GM18909 (cell line): ENCODE results near the gene DOCK2.

ENCODE experiments used
- ATAC-seq: cut with Tn5 transposase; IDR thresholded peaks from one replicate; pipeline ENCODE4 v1.9.1; 2021; ENCODE audit warnings: mild to moderate bottlenecking; ENCODE audit not compliant: unreplicated experiment, poor library complexity

DOCK2 gene

DNA sequence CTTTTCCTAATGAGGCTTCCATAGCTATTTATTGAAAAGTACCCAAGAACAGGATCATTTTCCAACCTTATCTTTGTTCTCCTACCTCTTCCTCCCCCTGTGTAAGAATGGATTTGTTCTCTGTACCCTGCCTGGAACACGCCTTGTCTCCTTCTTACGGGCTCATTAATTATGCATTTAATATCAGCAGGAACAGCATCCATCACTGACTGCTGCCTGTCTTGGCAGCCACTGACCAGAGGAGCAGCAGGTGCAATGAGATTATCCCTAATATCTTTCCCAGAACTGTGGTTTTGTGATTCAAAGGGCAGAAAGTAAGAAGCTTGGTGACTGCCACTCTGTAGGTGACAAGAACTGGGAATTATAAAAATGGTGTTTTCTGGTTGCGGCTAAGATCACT, 362.5 kb downstream of the DOCK2 start:
- no peak for ATAC-seq

- ATAC-seq, result no peak
These were observed 363.1 kb downstream of the DOCK2 start for GRCh38 chr5:170000155-170000554.

DNA sequence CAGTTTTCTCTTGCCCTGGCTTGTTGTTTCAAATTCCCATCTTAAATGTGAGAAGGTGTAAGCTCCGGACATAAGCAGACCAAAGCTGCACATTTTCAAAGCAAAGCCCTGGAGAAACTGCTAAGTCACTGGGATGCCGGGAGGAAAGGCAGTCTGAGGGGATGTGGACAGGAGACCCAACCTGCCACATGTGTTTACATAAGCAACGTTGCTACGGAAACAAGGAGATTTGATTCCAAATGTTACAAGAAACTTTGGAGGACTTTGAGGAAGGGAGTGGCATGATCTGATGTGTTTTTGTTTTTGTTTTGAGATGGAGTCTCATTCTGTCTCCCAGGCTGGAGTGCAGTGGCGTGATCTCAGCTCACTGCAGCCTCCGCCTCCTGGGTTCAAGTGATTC, 368.9 kb downstream of the DOCK2 start:
- no peak for ATAC-seq

DNA sequence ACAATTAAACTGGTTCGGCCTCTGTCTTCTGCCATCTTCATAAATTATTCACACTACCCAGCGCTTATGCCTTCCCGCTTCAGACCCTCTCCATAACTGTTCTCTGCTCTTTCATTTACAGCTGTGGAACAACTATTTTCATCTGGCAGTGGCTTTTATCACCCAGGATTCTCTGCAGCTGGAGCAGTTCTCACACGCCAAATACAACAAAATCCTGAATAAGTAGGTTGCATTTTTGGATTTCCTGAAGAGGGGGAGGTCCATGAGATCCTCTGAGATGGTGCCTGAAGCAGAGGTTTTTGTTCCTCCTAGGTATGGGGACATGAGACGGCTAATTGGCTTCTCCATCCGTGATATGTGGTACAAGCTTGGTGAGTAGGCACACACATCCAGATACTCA, 371.3 kb downstream of the DOCK2 start:
- ATAC-seq, result no peak

DNA sequence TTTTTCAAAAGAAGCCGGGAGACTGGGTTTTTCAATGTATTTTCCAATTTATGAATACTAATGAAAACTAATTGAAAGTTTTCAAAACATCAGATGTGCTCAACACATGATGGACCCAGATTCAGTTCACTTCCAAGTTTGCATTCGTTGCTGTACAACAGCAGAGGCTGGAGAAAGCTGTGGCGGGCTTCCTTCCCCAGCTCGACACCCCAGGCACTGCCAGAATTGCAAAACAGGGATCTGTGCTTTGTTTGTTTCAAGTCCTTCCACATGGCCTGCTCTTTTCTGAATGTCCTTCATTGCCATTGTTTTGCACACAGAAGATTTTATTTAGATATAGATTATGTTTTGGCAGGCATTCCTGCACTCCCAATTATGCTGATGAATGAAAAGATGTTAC, 373.5 kb downstream of the DOCK2 start:
- no peak for ATAC-seq

DNA sequence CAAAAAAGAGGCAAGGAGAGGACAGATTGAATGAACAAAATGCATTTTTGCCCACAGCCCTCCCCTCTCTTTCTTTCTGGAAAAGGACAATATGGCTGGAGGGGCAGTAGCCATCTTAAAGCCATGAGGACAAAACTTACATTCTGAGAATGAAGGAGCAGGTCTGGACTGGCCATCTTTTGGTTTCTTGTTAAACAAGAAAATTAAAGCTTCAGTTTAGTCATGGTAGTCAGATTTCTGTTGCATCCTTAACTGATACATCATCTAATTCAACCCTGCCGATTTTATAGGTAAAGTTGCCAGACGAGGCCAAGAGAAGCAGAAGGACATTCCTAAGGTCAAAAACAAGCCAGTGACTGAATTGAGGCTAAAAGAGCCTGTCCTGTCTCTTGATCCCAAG, 374.7 kb downstream of the DOCK2 start:
- no peak for ATAC-seq

DNA sequence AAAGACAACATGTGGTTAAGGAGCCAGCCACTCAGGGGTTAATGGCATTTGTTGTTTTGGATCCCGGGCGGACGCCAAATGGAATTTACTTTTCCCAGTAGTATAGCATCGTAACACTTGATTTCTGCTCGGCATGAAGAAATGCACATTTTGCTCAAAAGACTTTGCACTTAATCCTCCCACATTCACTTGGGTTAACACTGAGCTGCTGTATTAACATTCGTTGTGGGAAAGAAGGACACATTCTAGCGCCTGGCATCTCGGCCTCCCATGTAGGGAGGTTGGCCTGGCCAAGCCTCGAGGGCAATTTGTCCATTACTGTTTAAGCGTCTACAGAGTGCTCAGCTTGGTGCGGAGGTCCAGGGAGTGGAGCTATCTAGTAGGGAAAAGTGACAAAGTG, 375.5 kb downstream of the DOCK2 start:
- no peak for ATAC-seq

GRCh38 chr5:170020423-170020822, 383.3 kb downstream of the DOCK2 start:
- no peak for ATAC-seq

- ATAC-seq, result no peak
These were observed 384.4 kb downstream of the DOCK2 start for GRCh38 chr5:170021506-170021905.

- ATAC-seq, result no peak
These were observed 388.8 kb downstream of the DOCK2 start for GRCh38 chr5:170025853-170026252.

- no peak for ATAC-seq
These were observed 391.0 kb downstream of the DOCK2 start for GRCh38 chr5:170028124-170028523.

- ATAC-seq, result no peak
These were observed 397.2 kb downstream of the DOCK2 start for GRCh38 chr5:170034231-170034630.

- no peak for ATAC-seq
These were observed 401.2 kb downstream of the DOCK2 start for GRCh38 chr5:170038241-170038640.

GRCh38 chr5:170039830-170040229, 402.8 kb downstream of the DOCK2 start:
- no peak for ATAC-seq

- ATAC-seq, result no peak
These were observed 409.2 kb downstream of the DOCK2 start for GRCh38 chr5:170046241-170046640.

GRCh38 chr5:170049713-170050112, 412.6 kb downstream of the DOCK2 start:
- ATAC-seq, result no peak

DNA sequence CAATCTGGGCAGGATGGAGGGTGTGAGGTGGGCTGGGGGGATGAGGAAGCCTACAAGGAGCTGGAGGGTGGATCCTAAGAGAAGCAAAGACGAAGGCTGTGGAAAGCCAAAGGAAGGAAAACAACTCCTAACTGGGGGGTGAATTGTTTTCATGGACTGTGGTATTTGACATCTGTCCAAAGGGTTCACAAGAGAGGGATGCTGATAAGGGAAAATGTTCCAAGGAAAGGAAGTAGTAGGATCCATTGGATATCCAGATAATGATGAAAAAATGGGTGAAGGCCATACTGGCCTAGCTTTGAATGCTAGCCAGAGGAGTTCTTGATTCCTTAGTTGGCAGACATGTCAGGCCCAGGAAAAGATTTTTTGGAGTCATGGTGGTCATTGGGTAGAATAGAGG, 416.8 kb downstream of the DOCK2 start:
- ATAC-seq, result no peak

DNA sequence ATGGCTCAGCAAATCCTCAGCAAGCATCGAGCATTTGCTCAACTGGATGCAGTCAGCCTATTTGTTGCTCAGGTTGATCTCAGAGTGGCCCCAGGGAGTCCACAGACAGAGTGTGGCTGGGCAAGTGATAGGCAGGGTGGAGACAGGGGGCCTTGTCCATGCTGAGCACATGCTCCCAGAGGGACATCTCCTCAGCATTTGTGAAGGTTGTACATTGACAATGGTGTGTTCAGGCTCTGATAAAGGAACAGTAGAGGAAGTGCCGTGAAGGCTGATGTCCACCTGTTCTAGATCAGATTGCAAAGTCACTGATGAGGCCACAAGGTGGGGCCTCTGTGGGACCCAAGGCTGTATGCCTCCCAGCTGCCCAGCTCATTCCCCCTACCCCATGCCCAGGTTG, 418.5 kb downstream of the DOCK2 start:
- ATAC-seq, result no peak

- ATAC-seq, result no peak
These were observed 419.6 kb downstream of the DOCK2 start for GRCh38 chr5:170056561-170057267.

DNA sequence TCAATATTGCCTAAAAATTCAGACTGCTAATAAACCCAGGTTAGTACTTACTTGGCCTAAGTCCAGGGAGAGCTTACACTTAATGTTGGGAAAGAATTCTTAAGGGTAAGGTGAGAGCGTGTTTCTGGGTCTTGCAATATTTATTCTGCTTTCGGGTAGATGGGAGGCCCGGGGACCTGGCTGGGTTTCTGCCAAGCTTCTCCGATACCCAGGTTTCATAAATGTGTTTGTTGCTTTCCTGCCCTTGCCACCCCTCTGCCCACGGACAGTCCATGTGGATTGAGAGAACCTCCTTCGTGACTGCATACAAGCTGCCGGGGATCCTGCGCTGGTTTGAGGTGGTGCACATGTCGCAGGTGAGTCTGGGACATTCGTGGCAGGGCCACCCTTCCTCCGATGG, 420.2 kb downstream of the DOCK2 start:
- no peak for ATAC-seq

- ATAC-seq, result no peak
These were observed 422.1 kb downstream of the DOCK2 start for GRCh38 chr5:170059221-170059620.

- ATAC-seq, result no peak
These were observed 430.1 kb downstream of the DOCK2 start for GRCh38 chr5:170067152-170067551.
